HepG2 (cell line): ENCODE data around the gene HSPA1L. TPM values are rescaled to one million over a fixed set of nuclear protein-coding genes. Genes with fewer than 3 reads are reported as not detected.

ENCODE experiments used
- CENPT ChIP-seq: sonication (generic); formaldehyde crosslinking; IDR thresholded peaks from 2 replicates; pipeline ENCODE4 v1.8.0; 2022; ENCODE audit warnings: low read depth, mild to moderate bottlenecking, moderate library complexity, missing genetic modification reagents
- GTF3A ChIP-seq: sonication (generic); formaldehyde crosslinking; conservative IDR thresholded peaks from 2 replicates; pipeline ENCODE4 v1.4.0; 2020; ENCODE audit warnings: mild to moderate bottlenecking, missing genetic modification reagents
- HMG20A ChIP-seq: IDR thresholded peaks from 2 replicates; pipeline ENCODE4 v1.6.1; 2016; ENCODE audit warnings: borderline replicate concordance
- IRF1 ChIP-seq: sonication (generic); formaldehyde crosslinking; IDR thresholded peaks from 2 replicates; pipeline ENCODE4 v1.4.0; 2020; ENCODE audit warnings: low read depth, mild to moderate bottlenecking, missing genetic modification reagents
- NR2C2 ChIP-seq: sonication (generic); formaldehyde crosslinking; IDR thresholded peaks from 2 replicates; pipeline ENCODE4 v1.4.0; 2020; ENCODE audit warnings: missing genetic modification reagents, mild to moderate bottlenecking, moderate library complexity, borderline replicate concordance
- PLSCR1 ChIP-seq: sonication (generic); formaldehyde crosslinking; IDR thresholded peaks from 2 replicates; pipeline ENCODE4 v1.5.0; 2020; ENCODE audit warnings: missing genetic modification reagents, mild to moderate bottlenecking, borderline replicate concordance
- RARG ChIP-seq: sonication (generic); formaldehyde crosslinking; IDR thresholded peaks from 2 replicates; pipeline ENCODE4 v1.4.0; 2020; ENCODE audit warnings: low read depth, mild to moderate bottlenecking, missing genetic modification reagents
- RNF219 ChIP-seq: sonication (generic); formaldehyde crosslinking; IDR thresholded peaks from 2 replicates; pipeline ENCODE4 v1.5.0; 2020; ENCODE audit warnings: mild to moderate bottlenecking, missing genetic modification reagents
- SIN3B ChIP-seq: fragments of 150-350 bp; IDR thresholded peaks from 2 replicates; pipeline ENCODE4 v1.6.1; 2014; ENCODE audit warnings: low read length
- SNRNP70 ChIP-seq: fragments of 200-400 bp; formaldehyde crosslinking; IDR thresholded peaks from 2 replicates; pipeline ENCODE4 v1.6.1; 2017; ENCODE audit warnings: mild to moderate bottlenecking, low read depth, low read length, moderate library complexity
- YEATS2 ChIP-seq: sonication (generic); formaldehyde crosslinking; IDR thresholded peaks from 2 replicates; pipeline ENCODE4 v1.4.0; 2020; ENCODE audit warnings: missing genetic modification reagents, borderline replicate concordance
- ZC3H4 ChIP-seq: sonication (generic); formaldehyde crosslinking; IDR thresholded peaks from 2 replicates; pipeline ENCODE4 v1.4.0; 2020; ENCODE audit warnings: missing genetic modification reagents, borderline replicate concordance
- ZNF24 ChIP-seq: fragments of 450-650 bp; IDR thresholded peaks from 2 replicates; pipeline ENCODE4 v1.6.1; 2017; ENCODE audit warnings: antibody characterized with exemption, mild to moderate bottlenecking
- ZNF3 ChIP-seq: IDR thresholded peaks from 2 replicates; pipeline ENCODE4 v1.7.0; 2017; ENCODE audit warnings: inconsistent platforms
- ZNF543 ChIP-seq: sonication (generic); formaldehyde crosslinking; IDR thresholded peaks from 2 replicates; pipeline ENCODE4 v1.4.0; 2020; ENCODE audit warnings: mild to moderate bottlenecking, missing genetic modification reagents
- ZNF550 ChIP-seq: sonication (generic); formaldehyde crosslinking; IDR thresholded peaks from 2 replicates; pipeline ENCODE4 v1.4.0; 2020; ENCODE audit warnings: mild to moderate bottlenecking, missing genetic modification reagents, borderline replicate concordance
- ZNF567 ChIP-seq: sonication (generic); formaldehyde crosslinking; IDR thresholded peaks from 2 replicates; pipeline ENCODE4 v1.8.1; 2023; ENCODE audit warnings: mild to moderate bottlenecking, missing genetic modification reagents, borderline replicate concordance
- ZNF580 ChIP-seq: IDR thresholded peaks from 2 replicates; pipeline ENCODE4 v1.6.1; 2016; ENCODE audit warnings: low read depth, borderline replicate concordance
- ZNF597 ChIP-seq: sonication (generic); formaldehyde crosslinking; IDR thresholded peaks from 2 replicates; pipeline ENCODE4 v1.5.0; 2020; ENCODE audit warnings: missing genetic modification reagents
- ZNF615 ChIP-seq: sonication (generic); formaldehyde crosslinking; IDR thresholded peaks from 2 replicates; pipeline ENCODE4 v1.5.0; 2020; ENCODE audit warnings: mild to moderate bottlenecking, missing genetic modification reagents, borderline replicate concordance
- ZNF710 ChIP-seq: sonication (generic); formaldehyde crosslinking; IDR thresholded peaks from 2 replicates; pipeline ENCODE4 v1.5.0; 2020; ENCODE audit warnings: mild to moderate bottlenecking, missing genetic modification reagents, borderline replicate concordance
- ZNF780A ChIP-seq: sonication (generic); formaldehyde crosslinking; IDR thresholded peaks from 2 replicates; pipeline ENCODE4 v1.8.0; 2022; ENCODE audit warnings: mild to moderate bottlenecking, missing genetic modification reagents, moderate library complexity
- polyA plus RNA-seq, 8 experiments: library from polyadenylated mRNA; depleted of rRNA in 3 of 8; stranded (reverse) in 7 of 8; unstranded in 1 of 8; fragments of >200 nt; fragmentation: Illumina TruSeq in 4 of 8; extraction: Trizol in 4 of 8; gene quantifications; 2 replicates each; pipeline versions ENCODE4 v1.2.1 to v1.2.3, GENCODE V29; 2011 to 2016; ENCODE audit warnings: low read depth in 4 of 8, missing spikeins in 1 of 8, mixed read lengths in 1 of 8; ENCODE audit not compliant: insufficient read depth in 1 of 8
- total RNA-seq, 5 experiments: library from RNA; depleted of rRNA; stranded (reverse); fragments of >200 nt; fragmentation: Illumina TruSeq; extraction: Trizol; gene quantifications; 2 replicates each; pipeline ENCODE4 v1.2.3, GENCODE V29; 2016; ENCODE audit warnings: low read depth in 1 of 5

Gene HSPA1L
- total and polyA plus RNA-seq, 2 of the 13 experiments (the other 11 are each of a cell fraction or from before 2014, with no cell fraction given) = 0.55 to 1.0 TPM

- TF ChIP-seq SIN3B = 0 out of 2 replicates have a peak, but pooled peaks have one; percentile 42
- no peak for TF ChIP-seq ZC3H4
- TF ChIP-seq ZNF543 (CRISPR knock-in tag) = peak; percentile 70; the same call in 1 of the 2 replicates
- no peak; the same call in 1 of the 2 replicates for TF ChIP-seq RNF219 (CRISPR knock-in tag)
- TF ChIP-seq RARG (CRISPR knock-in tag) = peak; percentile 78; the same call in 1 of the 2 replicates
- peak; percentile 67 for TF ChIP-seq ZNF580 (CRISPR knock-in tag)
- no peak for TF ChIP-seq IRF1 (CRISPR knock-in tag)
- TF ChIP-seq ZNF780A = no peak
- TF ChIP-seq ZNF615 (CRISPR knock-in tag) = no peak
- TF ChIP-seq ZNF567 (CRISPR knock-in tag) = peak; percentile 95
- TF ChIP-seq SNRNP70 = no peak
- TF ChIP-seq GTF3A (CRISPR knock-in tag) = no peak; the same call in 1 of the 2 replicates
- no peak for TF ChIP-seq ZNF3 (CRISPR knock-in tag)
- TF ChIP-seq PLSCR1 (CRISPR knock-in tag) = no peak
- TF ChIP-seq NR2C2 (CRISPR knock-in tag) = peak; percentile 84
- TF ChIP-seq ZNF550 (CRISPR knock-in tag) = no peak
- peak; percentile 89; the same call in 1 of the 2 replicates for TF ChIP-seq CENPT
- TF ChIP-seq HMG20A (CRISPR knock-in tag) = no peak
- peak; percentile 88 for TF ChIP-seq YEATS2 (CRISPR knock-in tag)
- TF ChIP-seq ZNF24 = no peak
- TF ChIP-seq ZNF710 (CRISPR knock-in tag) = peak; percentile 83
- TF ChIP-seq ZNF597 (CRISPR knock-in tag) = peak; percentile 87
Observed at GRCh38 chr6:31795616-31796298, 19.3 kb downstream of the HSPA1L start, which contains the start of gene VARS1 (continued).
